WTC11 (cell line): ENCODE data around the gene CPT1C. TPM values are rescaled to one million over a fixed set of nuclear protein-coding genes. Genes with fewer than 3 reads are reported as not detected.

ENCODE experiments used
- ATAC-seq: fragments of 200-7000 bp; cut with Tn5 transposase; 2 replicates; pipeline ENCODE4 v1.10.0; 2021; ENCODE audit warnings: mild to moderate bottlenecking, moderate library complexity
- CTCF ChIA-PET: fragments of 300-600 bp; sonication (Branson Sonifier 250); formaldehyde crosslinking; loops from one replicate; lab custom pipeline; 2021; ENCODE audit warnings: antibody characterized with exemption; lab: Charles Lee
- POLR2A ChIA-PET: fragments of 350-600 bp; sonication (Branson Sonifier 250); formaldehyde crosslinking; loops from one replicate; lab custom pipeline; 2021; ENCODE audit warnings: antibody characterized with exemption; lab: Charles Lee
- DNase-seq: peaks from one replicate; pipeline ENCODE4 v3.0.0; 2021; ENCODE audit warnings: low spot score
- H3K27ac Mint-ChIP-seq: 2 replicates; pipeline ENCODE4 v1.8.0; 2021; ENCODE audit warnings: mixed read lengths
- H3K27me3 Mint-ChIP-seq: 2 replicates; pipeline ENCODE4 v1.8.0; 2021; ENCODE audit warnings: low read depth, mild to moderate bottlenecking, moderate library complexity, mixed read lengths
- H3K36me3 Mint-ChIP-seq: 2 replicates; pipeline ENCODE4 v1.8.0; 2021; ENCODE audit warnings: mixed read lengths
- H3K4me1 Mint-ChIP-seq: 2 replicates; pipeline ENCODE4 v1.8.0; 2022; ENCODE audit warnings: mixed read lengths
- H3K4me3 Mint-ChIP-seq: 2 replicates; pipeline ENCODE4 v1.8.0; 2021; ENCODE audit warnings: mild to moderate bottlenecking, moderate library complexity, mixed read lengths
- H3K9me3 Mint-ChIP-seq: 2 replicates; pipeline ENCODE4 v1.8.0; 2021; ENCODE audit warnings: mixed read lengths
- ATF1 ChIP-seq: sonication (generic); formaldehyde crosslinking; IDR thresholded peaks from 2 replicates; pipeline ENCODE4 v1.8.1; 2023; ENCODE audit warnings: mild to moderate bottlenecking, moderate library complexity, missing genetic modification reagents
- CBFB ChIP-seq: sonication (generic); formaldehyde crosslinking; IDR thresholded peaks from 2 replicates; pipeline ENCODE4 v1.8.1; 2022; ENCODE audit warnings: mild to moderate bottlenecking, low read depth, missing genetic modification reagents
- CREM ChIP-seq: sonication (generic); formaldehyde crosslinking; IDR thresholded peaks from 2 replicates; pipeline ENCODE4 v1.8.1; 2022; ENCODE audit warnings: mild to moderate bottlenecking, missing genetic modification reagents, moderate library complexity
- EMX1 ChIP-seq: fragments of 250-450 bp; sonication (Bioruptor Pico); IDR thresholded peaks from 2 replicates; pipeline ENCODE4 v1.8.0; 2021; ENCODE audit warnings: mild to moderate bottlenecking
- ESRRA ChIP-seq: sonication (generic); formaldehyde crosslinking; IDR thresholded peaks from 2 replicates; pipeline ENCODE4 v1.8.1; 2022; ENCODE audit warnings: mild to moderate bottlenecking, missing genetic modification reagents, borderline replicate concordance
- HMGA2 ChIP-seq: fragments of 250-450 bp; sonication (Bioruptor Pico); IDR thresholded peaks from 2 replicates; pipeline ENCODE4 v1.4.0; 2021; ENCODE audit warnings: mild to moderate bottlenecking, moderate library complexity
- KAT7 ChIP-seq: sonication (generic); formaldehyde crosslinking; IDR thresholded peaks from 2 replicates; pipeline ENCODE4 v1.8.1; 2023; ENCODE audit warnings: missing genetic modification reagents, mild to moderate bottlenecking, borderline replicate concordance
- MXD4 ChIP-seq: fragments of 250-450 bp; sonication (Bioruptor Pico); IDR thresholded peaks from 2 replicates; pipeline ENCODE4 v1.8.0; 2021; ENCODE audit warnings: mild to moderate bottlenecking, moderate library complexity, borderline replicate concordance
- NFATC4 ChIP-seq: fragments of 250-450 bp; sonication (Bioruptor Pico); IDR thresholded peaks from 2 replicates; pipeline ENCODE4 v1.9.0; 2021; ENCODE audit warnings: mild to moderate bottlenecking
- NFYB ChIP-seq: sonication (generic); formaldehyde crosslinking; conservative IDR thresholded peaks from 2 replicates; pipeline ENCODE4 v1.8.0; 2022; ENCODE audit warnings: low read depth, missing genetic modification reagents
- NR2C2 ChIP-seq: sonication (generic); formaldehyde crosslinking; IDR thresholded peaks from 2 replicates; pipeline ENCODE4 v1.8.0; 2022; ENCODE audit warnings: mild to moderate bottlenecking, missing genetic modification reagents
- RELA ChIP-seq: sonication (generic); formaldehyde crosslinking; IDR thresholded peaks from 2 replicates; pipeline ENCODE4 v1.8.1; 2022; ENCODE audit warnings: missing genetic modification reagents, mild to moderate bottlenecking, borderline replicate concordance
- RORB ChIP-seq: fragments of 250-450 bp; sonication (Bioruptor Pico); IDR thresholded peaks from 2 replicates; pipeline ENCODE4 v1.9.0; 2021; ENCODE audit warnings: mild to moderate bottlenecking
- SMAD4 ChIP-seq: sonication (generic); formaldehyde crosslinking; IDR thresholded peaks from 2 replicates; pipeline ENCODE4 v1.8.0; 2022; ENCODE audit warnings: mild to moderate bottlenecking, missing genetic modification reagents
- SOX15 ChIP-seq: fragments of 250-450 bp; sonication (Bioruptor Pico); IDR thresholded peaks from 2 replicates; pipeline ENCODE4 v1.9.0; 2021; ENCODE audit warnings: mild to moderate bottlenecking
- SP1 ChIP-seq: sonication (generic); formaldehyde crosslinking; conservative IDR thresholded peaks from 2 replicates; pipeline ENCODE4 v1.8.1; 2022; ENCODE audit warnings: missing genetic modification reagents
- ZBTB43 ChIP-seq: sonication (generic); formaldehyde crosslinking; IDR thresholded peaks from 2 replicates; pipeline ENCODE4 v1.8.1; 2023; ENCODE audit warnings: mild to moderate bottlenecking, missing genetic modification reagents
- ZNF121 ChIP-seq: sonication (generic); formaldehyde crosslinking; IDR thresholded peaks from 2 replicates; pipeline ENCODE4 v1.8.0; 2023; ENCODE audit warnings: missing genetic modification reagents
- ZNF281 ChIP-seq: sonication (generic); formaldehyde crosslinking; IDR thresholded peaks from 2 replicates; pipeline ENCODE4 v1.8.0; 2023; ENCODE audit warnings: mild to moderate bottlenecking, missing genetic modification reagents
- ZNF423 ChIP-seq: fragments of 250-450 bp; sonication (Bioruptor Pico); IDR thresholded peaks from 2 replicates; pipeline ENCODE4 v2.1.2; 2022; ENCODE audit warnings: mild to moderate bottlenecking, moderate library complexity
- ZNF671 ChIP-seq: fragments of 250-450 bp; sonication (Bioruptor Pico); IDR thresholded peaks from 2 replicates; pipeline ENCODE4 v1.8.0; 2021; ENCODE audit warnings: mild to moderate bottlenecking
- total RNA-seq: library from RNA; stranded (reverse); gene quantifications from 3 replicates; pipeline ENCODE4 v1.2.3, GENCODE V29; 2021
- TF ChIP-seq, protein P1 (sequence below): sonication (generic); formaldehyde crosslinking; IDR thresholded peaks from 2 replicates; pipeline ENCODE4 v1.8.0; 2022; ENCODE audit warnings: missing genetic modification reagents
- TF ChIP-seq, protein P2 (sequence below): sonication (generic); formaldehyde crosslinking; IDR thresholded peaks from 2 replicates; pipeline ENCODE4 v1.8.0; 2022; ENCODE audit warnings: mild to moderate bottlenecking, missing genetic modification reagents
- TF ChIP-seq, protein P3 (sequence below): sonication (generic); formaldehyde crosslinking; IDR thresholded peaks from 2 replicates; pipeline ENCODE4 v1.8.1; 2022; ENCODE audit warnings: missing genetic modification reagents, borderline replicate concordance
- TF ChIP-seq, protein P4 (sequence below): sonication (generic); formaldehyde crosslinking; IDR thresholded peaks from 2 replicates; pipeline ENCODE4 v1.8.1; 2023; ENCODE audit warnings: mild to moderate bottlenecking, missing genetic modification reagents, moderate library complexity

Gene CPT1C
- total RNA-seq, 1 experiment from 2014 or later = 74.6 TPM

GRCh38 chr19:49689133-49690078 lies 1.5 kb upstream of the CPT1C start, which contains the start of gene ADM5:
ADM5 (plus strand) TSS chr19:49689594; CDS start chr19:49689838, 244 bp downstream.
- CTCF ChIA-PET = interaction anchor here (0.6 to 3.8 kb wide), 10 partner anchors 9 to 124 kb away, joined by 3 to 19 read pairs (median 3); partner anchors contain the start of genes AP2A1, FUZ, PRMT1 and SCAF1
- ATAC-seq (peak; percentile 27), DNase-seq (peak; percentile 76)
- POLR2A ChIA-PET = interaction anchor here (0.6 to 5.9 kb wide), 10 partner anchors 8 to 77 kb away, joined by 3 to 38 read pairs (median 6); partner anchors contain the start of genes AP2A1, PRMT1 and RRAS
- peaks cover 3% of the 10 kb centered on the region for H3K9me3 Mint-ChIP-seq
- peaks cover 45% of the 10 kb centered on the region for H3K4me1 Mint-ChIP-seq
- peak within 1 kb of the TSS; percentile 96 for H3K27ac Mint-ChIP-seq
- H3K36me3 Mint-ChIP-seq = peaks cover 38% of the 10 kb centered on the region
- H3K4me3 Mint-ChIP-seq = peak within 1 kb of the TSS; percentile 93
- H3K27me3 Mint-ChIP-seq = no peaks in the 10 kb centered on the region
- TF ChIP-seq SP1 = no peak
- 0 out of 2 replicates have a peak, but pooled peaks have one; percentile 17 for TF ChIP-seq ZNF423 (CRISPR knock-in tag)
- no peak for TF ChIP-seq HMGA2 (CRISPR knock-in tag)
- TF ChIP-seq RORB = no peak
- peak; percentile 70; the same call in 1 of the 2 replicates for TF ChIP-seq RELA (CRISPR knock-in tag)
- TF ChIP-seq MXD4 (CRISPR knock-in tag) = no peak
- no peak for TF ChIP-seq CREM (CRISPR knock-in tag)
- TF ChIP-seq, protein P1, sequence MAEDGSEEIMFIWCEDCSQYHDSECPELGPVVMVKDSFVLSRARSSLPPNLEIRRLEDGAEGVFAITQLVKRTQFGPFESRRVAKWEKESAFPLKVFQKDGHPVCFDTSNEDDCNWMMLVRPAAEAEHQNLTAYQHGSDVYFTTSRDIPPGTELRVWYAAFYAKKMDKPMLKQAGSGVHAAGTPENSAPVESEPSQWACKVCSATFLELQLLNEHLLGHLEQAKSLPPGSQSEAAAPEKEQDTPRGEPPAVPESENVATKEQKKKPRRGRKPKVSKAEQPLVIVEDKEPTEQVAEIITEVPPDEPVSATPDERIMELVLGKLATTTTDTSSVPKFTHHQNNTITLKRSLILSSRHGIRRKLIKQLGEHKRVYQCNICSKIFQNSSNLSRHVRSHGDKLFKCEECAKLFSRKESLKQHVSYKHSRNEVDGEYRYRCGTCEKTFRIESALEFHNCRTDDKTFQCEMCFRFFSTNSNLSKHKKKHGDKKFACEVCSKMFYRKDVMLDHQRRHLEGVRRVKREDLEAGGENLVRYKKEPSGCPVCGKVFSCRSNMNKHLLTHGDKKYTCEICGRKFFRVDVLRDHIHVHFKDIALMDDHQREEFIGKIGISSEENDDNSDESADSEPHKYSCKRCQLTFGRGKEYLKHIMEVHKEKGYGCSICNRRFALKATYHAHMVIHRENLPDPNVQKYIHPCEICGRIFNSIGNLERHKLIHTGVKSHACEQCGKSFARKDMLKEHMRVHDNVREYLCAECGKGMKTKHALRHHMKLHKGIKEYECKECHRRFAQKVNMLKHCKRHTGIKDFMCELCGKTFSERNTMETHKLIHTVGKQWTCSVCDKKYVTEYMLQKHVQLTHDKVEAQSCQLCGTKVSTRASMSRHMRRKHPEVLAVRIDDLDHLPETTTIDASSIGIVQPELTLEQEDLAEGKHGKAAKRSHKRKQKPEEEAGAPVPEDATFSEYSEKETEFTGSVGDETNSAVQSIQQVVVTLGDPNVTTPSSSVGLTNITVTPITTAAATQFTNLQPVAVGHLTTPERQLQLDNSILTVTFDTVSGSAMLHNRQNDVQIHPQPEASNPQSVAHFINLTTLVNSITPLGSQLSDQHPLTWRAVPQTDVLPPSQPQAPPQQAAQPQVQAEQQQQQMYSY (CRISPR knock-in tag) = peak; percentile 30; the same call in 1 of the 2 replicates
- no peak for TF ChIP-seq CBFB (CRISPR knock-in tag)
- peak; percentile 12; the same call in 1 of the 2 replicates for TF ChIP-seq EMX1 (CRISPR knock-in tag)
- TF ChIP-seq ZNF121 = peak; percentile 99
- TF ChIP-seq NFYB (CRISPR knock-in tag) = no peak
- TF ChIP-seq SMAD4 (CRISPR knock-in tag) = no peak
- TF ChIP-seq ZNF281 = 0 out of 2 replicates have a peak, but pooled peaks have one; percentile 49
- TF ChIP-seq, protein P2, sequence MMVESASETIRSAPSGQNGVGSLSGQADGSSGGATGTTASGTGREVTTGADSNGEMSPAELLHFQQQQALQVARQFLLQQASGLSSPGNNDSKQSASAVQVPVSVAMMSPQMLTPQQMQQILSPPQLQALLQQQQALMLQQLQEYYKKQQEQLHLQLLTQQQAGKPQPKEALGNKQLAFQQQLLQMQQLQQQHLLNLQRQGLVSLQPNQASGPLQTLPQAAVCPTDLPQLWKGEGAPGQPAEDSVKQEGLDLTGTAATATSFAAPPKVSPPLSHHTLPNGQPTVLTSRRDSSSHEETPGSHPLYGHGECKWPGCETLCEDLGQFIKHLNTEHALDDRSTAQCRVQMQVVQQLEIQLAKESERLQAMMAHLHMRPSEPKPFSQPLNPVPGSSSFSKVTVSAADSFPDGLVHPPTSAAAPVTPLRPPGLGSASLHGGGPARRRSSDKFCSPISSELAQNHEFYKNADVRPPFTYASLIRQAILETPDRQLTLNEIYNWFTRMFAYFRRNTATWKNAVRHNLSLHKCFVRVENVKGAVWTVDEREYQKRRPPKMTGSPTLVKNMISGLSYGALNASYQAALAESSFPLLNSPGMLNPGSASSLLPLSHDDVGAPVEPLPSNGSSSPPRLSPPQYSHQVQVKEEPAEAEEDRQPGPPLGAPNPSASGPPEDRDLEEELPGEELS (CRISPR knock-in tag) = no peak
- no peak for TF ChIP-seq ZNF671 (CRISPR knock-in tag)
- TF ChIP-seq ZBTB43 (CRISPR knock-in tag) = no peak
- TF ChIP-seq, protein P3, sequence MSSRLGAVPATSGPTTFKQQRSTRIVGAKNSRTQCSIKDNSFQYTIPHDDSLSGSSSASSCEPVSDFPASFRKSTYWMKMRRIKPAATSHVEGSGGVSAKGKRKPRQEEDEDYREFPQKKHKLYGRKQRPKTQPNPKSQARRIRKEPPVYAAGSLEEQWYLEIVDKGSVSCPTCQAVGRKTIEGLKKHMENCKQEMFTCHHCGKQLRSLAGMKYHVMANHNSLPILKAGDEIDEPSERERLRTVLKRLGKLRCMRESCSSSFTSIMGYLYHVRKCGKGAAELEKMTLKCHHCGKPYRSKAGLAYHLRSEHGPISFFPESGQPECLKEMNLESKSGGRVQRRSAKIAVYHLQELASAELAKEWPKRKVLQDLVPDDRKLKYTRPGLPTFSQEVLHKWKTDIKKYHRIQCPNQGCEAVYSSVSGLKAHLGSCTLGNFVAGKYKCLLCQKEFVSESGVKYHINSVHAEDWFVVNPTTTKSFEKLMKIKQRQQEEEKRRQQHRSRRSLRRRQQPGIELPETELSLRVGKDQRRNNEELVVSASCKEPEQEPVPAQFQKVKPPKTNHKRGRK (CRISPR knock-in tag) = no peak
- TF ChIP-seq ESRRA (CRISPR knock-in tag) = 0 out of 2 replicates have a peak, but pooled peaks have one; percentile 34
- TF ChIP-seq, protein P4, sequence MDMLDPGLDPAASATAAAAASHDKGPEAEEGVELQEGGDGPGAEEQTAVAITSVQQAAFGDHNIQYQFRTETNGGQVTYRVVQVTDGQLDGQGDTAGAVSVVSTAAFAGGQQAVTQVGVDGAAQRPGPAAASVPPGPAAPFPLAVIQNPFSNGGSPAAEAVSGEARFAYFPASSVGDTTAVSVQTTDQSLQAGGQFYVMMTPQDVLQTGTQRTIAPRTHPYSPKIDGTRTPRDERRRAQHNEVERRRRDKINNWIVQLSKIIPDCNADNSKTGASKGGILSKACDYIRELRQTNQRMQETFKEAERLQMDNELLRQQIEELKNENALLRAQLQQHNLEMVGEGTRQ (CRISPR knock-in tag) = no peak
- TF ChIP-seq NFATC4 = 0 out of 2 replicates have a peak, but pooled peaks have one; percentile 9
- peak; percentile 72; the same call in 1 of the 2 replicates for TF ChIP-seq KAT7 (CRISPR knock-in tag)
- peak; percentile 34; the same call in 1 of the 2 replicates for TF ChIP-seq NR2C2 (CRISPR knock-in tag)
- no peak for TF ChIP-seq SOX15 (CRISPR knock-in tag)
- 0 out of 2 replicates have a peak, but pooled peaks have one; percentile 58 for TF ChIP-seq ATF1 (CRISPR knock-in tag)
